H9 (cell line): ENCODE results near the gene SSPN. TPM values are rescaled to one million over a fixed set of nuclear protein-coding genes. Genes with fewer than 3 reads are reported as not detected.

Source experiments
- DNase-seq: peaks from one replicate; pipeline ENCODE4 v3.0.0-alpha.2; 2017
- H2AFZ ChIP-seq: one replicate; pipeline ENCODE4 v1.6.1; 2013; ENCODE audit warnings: mild to moderate bottlenecking, low read length, control low read depth, moderate library complexity
- H2AK5ac ChIP-seq: 2 replicates; pipeline ENCODE4 v1.6.1; 2013; ENCODE audit warnings: low read length, control low read depth, mixed read lengths; ENCODE audit not compliant: insufficient read length
- H2BK120ac ChIP-seq: one replicate; pipeline ENCODE4 v1.6.1; 2013; ENCODE audit warnings: low read depth, mild to moderate bottlenecking, low read length, control low read depth, inconsistent platforms; ENCODE audit not compliant: poor library complexity, severe bottlenecking
- H2BK12ac ChIP-seq: 2 replicates; pipeline ENCODE4 v1.6.1; 2013; ENCODE audit warnings: low read length, control low read depth, mixed read lengths, low read depth; ENCODE audit not compliant: insufficient read length
- H2BK15ac ChIP-seq: 2 replicates; pipeline ENCODE4 v1.6.1; 2013; ENCODE audit warnings: low read depth, low read length, control low read depth
- H2BK20ac ChIP-seq: one replicate; pipeline ENCODE4 v1.6.1; 2013; ENCODE audit warnings: low read depth, mild to moderate bottlenecking, low read length, control low read depth, inconsistent platforms; ENCODE audit not compliant: poor library complexity, severe bottlenecking
- H2BK5ac ChIP-seq: 2 replicates; pipeline ENCODE4 v1.6.1; 2013; ENCODE audit warnings: low read length, control low read depth, mixed read lengths; ENCODE audit not compliant: insufficient read length
- H3K14ac ChIP-seq: 2 replicates; pipeline ENCODE4 v1.6.1; 2013; ENCODE audit warnings: low read length, control low read depth; ENCODE audit not compliant: insufficient read depth
- H3K18ac ChIP-seq: 2 replicates; pipeline ENCODE4 v1.6.1; 2013; ENCODE audit warnings: low read depth, mild to moderate bottlenecking, mixed read lengths, low read length, control low read depth; ENCODE audit not compliant: insufficient read length
- H3K23ac ChIP-seq: 2 replicates; pipeline ENCODE4 v1.6.1; 2013; ENCODE audit warnings: low read length, control low read depth, mixed read lengths, low read depth; ENCODE audit not compliant: insufficient read length
- H3K23me2 ChIP-seq: 2 replicates; pipeline ENCODE4 v1.6.1; 2013; ENCODE audit warnings: low read depth, mild to moderate bottlenecking, mixed read lengths, low read length, control low read depth; ENCODE audit not compliant: insufficient read length, poor library complexity, severe bottlenecking
- H3K27ac ChIP-seq: 2 replicates; pipeline ENCODE4 v1.5.1; 2013; ENCODE audit warnings: low read length, control low read depth, mixed read lengths, low read depth; ENCODE audit not compliant: insufficient read length
- H3K27me3 ChIP-seq: 2 replicates; pipeline ENCODE4 v1.6.1; 2013; ENCODE audit warnings: low read length, control low read depth, inconsistent platforms; ENCODE audit not compliant: insufficient read depth
- H3K4ac ChIP-seq: 2 replicates; pipeline ENCODE4 v1.6.1; 2013; ENCODE audit warnings: low read depth, mild to moderate bottlenecking, control low read depth, inconsistent platforms, low read length, moderate library complexity
- H3K4me1 ChIP-seq: 2 replicates; pipeline ENCODE4 v1.6.1; 2013; ENCODE audit warnings: low read length, control low read depth, inconsistent platforms; ENCODE audit not compliant: insufficient read depth
- H3K4me2 ChIP-seq: 2 replicates; pipeline ENCODE4 v1.6.1; 2013; ENCODE audit warnings: low read length, control low read depth, mixed read lengths; ENCODE audit not compliant: insufficient read length, insufficient read depth
- H3K56ac ChIP-seq: 2 replicates; pipeline ENCODE4 v1.6.1; 2013; ENCODE audit warnings: low read depth, mild to moderate bottlenecking, mixed read lengths, low read length, control low read depth; ENCODE audit not compliant: insufficient read length
- H3K79me1 ChIP-seq: 2 replicates; pipeline ENCODE4 v1.6.1; 2013; ENCODE audit warnings: low read depth, mild to moderate bottlenecking, moderate library complexity, low read length, control low read depth, inconsistent platforms; ENCODE audit not compliant: insufficient read depth, poor library complexity, severe bottlenecking
- H3K79me2 ChIP-seq: 2 replicates; pipeline ENCODE4 v1.6.1; 2013; ENCODE audit warnings: low read length, control low read depth, inconsistent platforms; ENCODE audit not compliant: insufficient read depth
- H3K9ac ChIP-seq: 2 replicates; pipeline ENCODE4 v1.6.1; 2013; ENCODE audit warnings: low read length, control low read depth, mixed read lengths; ENCODE audit not compliant: insufficient read length; ENCODE audit errors: extremely low read depth
- H3K9me3 ChIP-seq: one replicate; pipeline ENCODE4 v1.6.1; 2013; ENCODE audit warnings: low read depth, low read length, inconsistent platforms; ENCODE audit not compliant: control insufficient read depth
- H3T11ph ChIP-seq: one replicate; pipeline ENCODE4 v1.6.1; 2013; ENCODE audit warnings: mild to moderate bottlenecking, low read length, control low read depth, inconsistent platforms
- H4K20me1 ChIP-seq: one replicate; pipeline ENCODE4 v1.6.1; 2013; ENCODE audit not compliant: control insufficient read depth, insufficient read length, insufficient read depth
- H4K5ac ChIP-seq: 2 replicates; pipeline ENCODE4 v1.6.1; 2013; ENCODE audit warnings: low read depth, mild to moderate bottlenecking, mixed read lengths, low read length, control low read depth; ENCODE audit not compliant: insufficient read length
- H4K8ac ChIP-seq: replicated peaks from 2 replicates; pipeline ENCODE4 v1.6.1; 2013; ENCODE audit warnings: low read length, control low read depth, mixed read lengths, low read depth; ENCODE audit not compliant: insufficient read length
- H4K91ac ChIP-seq: 2 replicates; pipeline ENCODE4 v1.6.1; 2013; ENCODE audit warnings: low read depth, mild to moderate bottlenecking, moderate library complexity, mixed read lengths, low read length, control low read depth; ENCODE audit not compliant: insufficient read length
- H3K27ac Mint-ChIP-seq, 3 experiments: 2 replicates in 2 of 3; 3 replicates in 1 of 3; pipeline ENCODE4 v1.8.0; 2020 to 2021; ENCODE audit warnings: mixed read lengths in 3 of 3, mild to moderate bottlenecking in 1 of 3, moderate library complexity in 1 of 3
- H3K27me3 Mint-ChIP-seq: 2 replicates; pipeline ENCODE4 v1.8.0; 2021; ENCODE audit warnings: low read depth, mild to moderate bottlenecking, moderate library complexity, mixed read lengths
- H3K36me3 Mint-ChIP-seq, 3 experiments: 2 replicates in 2 of 3; 3 replicates in 1 of 3; pipeline ENCODE4 v1.8.0; 2020 to 2021; ENCODE audit warnings: low read depth in 3 of 3, mixed read lengths in 3 of 3; ENCODE audit not compliant: insufficient read depth in 1 of 3
- H3K4me1 Mint-ChIP-seq, 2 experiments: 2 replicates each; pipeline ENCODE4 v1.8.0; 2020; ENCODE audit warnings: mixed read lengths in 2 of 2
- H3K4me3 Mint-ChIP-seq, 2 experiments: 2 replicates in 1 of 2; 3 replicates in 1 of 2; pipeline ENCODE4 v1.8.0; 2020 to 2021; ENCODE audit warnings: mild to moderate bottlenecking in 2 of 2, mixed read lengths in 2 of 2, moderate library complexity in 1 of 2
- H3K9me3 Mint-ChIP-seq, 2 experiments: 2 replicates in 1 of 2; 3 replicates in 1 of 2; pipeline ENCODE4 v1.8.0; 2020; ENCODE audit warnings: mild to moderate bottlenecking in 2 of 2, mixed read lengths in 2 of 2, moderate library complexity in 1 of 2
- WGBS: extraction: QIAGEN DNeasy Blood & Tissue Kit; methylation state at CpG from one replicate; pipeline ENCODE4 v1.1.7; 2013; ENCODE audit warnings: missing lambda C conversion rate, low lambda C conversion rate, mixed read lengths; ENCODE audit not compliant: insufficient read length; ENCODE audit errors: extremely low coverage; 5-methylcytosine and 5-hydroxymethylcytosine counted together
- total RNA-seq: library from RNA; stranded (reverse); gene quantifications from 2 replicates; pipeline ENCODE4 v1.2.1, GENCODE V29; 2021
- TF ChIP-seq, protein P1 (sequence below): fragments of 200-600 bp; sonication (generic); conservative IDR thresholded peaks from 3 replicates; pipeline ENCODE4 v1.8.0; 2021; ENCODE audit warnings: antibody characterized with exemption, mild to moderate bottlenecking

SSPN gene
- total RNA-seq, 1 experiment from 2014 or later = 0.81 TPM

- Histone ChIP-seq H2BK12ac (no peak overlapping the region), H2BK15ac (no peak overlapping the region), H3K4me1 (no peaks in the 10 kb centered on the region), H2AK5ac (no peak overlapping the region), H2BK5ac (no peak overlapping the region), H3K56ac (no peak overlapping the region), H2BK20ac (no peak overlapping the region), H4K91ac (no peak overlapping the region), H3K23me2 (no peaks in the 10 kb centered on the region), H3K14ac (no peak overlapping the region), H3K18ac (no peak overlapping the region), H3K27me3 (no peaks in the 10 kb centered on the region), H2AFZ (no peak overlapping the region), H2BK120ac (no peak overlapping the region), H3K9ac (no peak overlapping the region), H4K5ac (no peak overlapping the region), H3K27ac (no peak overlapping the region), H3K79me1 (no peaks in the 10 kb centered on the region), H4K8ac (no peak overlapping the region), H3K4me2 (no peak overlapping the region), H3K4ac (no peak overlapping the region), H3T11ph (no peak overlapping the region), H3K79me2 (no peaks in the 10 kb centered on the region), H3K9me3 (no peaks in the 10 kb centered on the region), H4K20me1 (no peaks in the 10 kb centered on the region), H3K23ac (no peak overlapping the region)
- no peaks in the 10 kb centered on the region for H3K9me3 Mint-ChIP-seq
- H3K4me1 Mint-ChIP-seq = no peaks in the 10 kb centered on the region
- TF ChIP-seq, protein P1, sequence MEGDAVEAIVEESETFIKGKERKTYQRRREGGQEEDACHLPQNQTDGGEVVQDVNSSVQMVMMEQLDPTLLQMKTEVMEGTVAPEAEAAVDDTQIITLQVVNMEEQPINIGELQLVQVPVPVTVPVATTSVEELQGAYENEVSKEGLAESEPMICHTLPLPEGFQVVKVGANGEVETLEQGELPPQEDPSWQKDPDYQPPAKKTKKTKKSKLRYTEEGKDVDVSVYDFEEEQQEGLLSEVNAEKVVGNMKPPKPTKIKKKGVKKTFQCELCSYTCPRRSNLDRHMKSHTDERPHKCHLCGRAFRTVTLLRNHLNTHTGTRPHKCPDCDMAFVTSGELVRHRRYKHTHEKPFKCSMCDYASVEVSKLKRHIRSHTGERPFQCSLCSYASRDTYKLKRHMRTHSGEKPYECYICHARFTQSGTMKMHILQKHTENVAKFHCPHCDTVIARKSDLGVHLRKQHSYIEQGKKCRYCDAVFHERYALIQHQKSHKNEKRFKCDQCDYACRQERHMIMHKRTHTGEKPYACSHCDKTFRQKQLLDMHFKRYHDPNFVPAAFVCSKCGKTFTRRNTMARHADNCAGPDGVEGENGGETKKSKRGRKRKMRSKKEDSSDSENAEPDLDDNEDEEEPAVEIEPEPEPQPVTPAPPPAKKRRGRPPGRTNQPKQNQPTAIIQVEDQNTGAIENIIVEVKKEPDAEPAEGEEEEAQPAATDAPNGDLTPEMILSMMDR = no peak
- H3K36me3 Mint-ChIP-seq = no peaks in the 10 kb centered on the region
- DNase-seq = no peak
- H3K27ac Mint-ChIP-seq = no peak overlapping the region
- peaks cover 11% of the 10 kb centered on the region for H3K27me3 Mint-ChIP-seq
- no CpG with 5 or more reads among the region's 2 CpGs for WGBS
- no peak overlapping the region for H3K4me3 Mint-ChIP-seq
Observed at GRCh38 chr12:26214121-26214520, 18.7 kb downstream of the SSPN start.
